Testis (tissue), 2 donors: ENCODE measurements around the gene SLC2A1.

Source experiments
- POLR2A ChIP-seq: fragments of 450-650 bp; IDR thresholded peaks from one replicate; pipeline ENCODE4 v1.6.1; 2017; ENCODE audit warnings: antibody characterized with exemption, mild to moderate bottlenecking, moderate library complexity
- TF ChIP-seq, protein P1 (sequence below), 3 experiments: fragments of 450-650 bp in 2 of 3; fragments of 200-600 bp in 1 of 3; sonication (generic) in 1 of 3; IDR thresholded peaks; one replicate each; pipeline ENCODE4 v1.5.1; 2016 to 2019; ENCODE audit warnings: antibody characterized with exemption in 3 of 3, mild to moderate bottlenecking in 2 of 3, moderate library complexity in 1 of 3

DNA sequence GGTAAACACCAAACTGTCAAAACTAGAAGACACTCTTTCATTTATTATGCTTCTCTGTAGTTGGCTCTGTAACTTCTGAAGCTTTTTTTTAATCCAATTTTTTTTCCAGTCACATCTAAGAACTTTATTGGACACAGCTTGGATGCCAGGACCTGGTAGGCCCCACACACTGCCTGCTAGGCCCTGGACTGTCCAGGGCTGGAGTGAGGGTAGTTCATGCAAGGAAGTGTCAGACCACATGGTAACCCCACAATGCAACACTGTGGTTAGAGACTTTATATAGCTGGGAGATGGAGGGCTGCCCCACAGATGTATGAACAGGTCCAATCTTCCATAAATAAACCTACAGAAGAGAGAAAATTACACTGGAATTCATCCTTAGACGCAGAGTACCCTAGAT, 7.1 kb downstream of the SLC2A1 start:
- TF ChIP-seq, protein P1, sequence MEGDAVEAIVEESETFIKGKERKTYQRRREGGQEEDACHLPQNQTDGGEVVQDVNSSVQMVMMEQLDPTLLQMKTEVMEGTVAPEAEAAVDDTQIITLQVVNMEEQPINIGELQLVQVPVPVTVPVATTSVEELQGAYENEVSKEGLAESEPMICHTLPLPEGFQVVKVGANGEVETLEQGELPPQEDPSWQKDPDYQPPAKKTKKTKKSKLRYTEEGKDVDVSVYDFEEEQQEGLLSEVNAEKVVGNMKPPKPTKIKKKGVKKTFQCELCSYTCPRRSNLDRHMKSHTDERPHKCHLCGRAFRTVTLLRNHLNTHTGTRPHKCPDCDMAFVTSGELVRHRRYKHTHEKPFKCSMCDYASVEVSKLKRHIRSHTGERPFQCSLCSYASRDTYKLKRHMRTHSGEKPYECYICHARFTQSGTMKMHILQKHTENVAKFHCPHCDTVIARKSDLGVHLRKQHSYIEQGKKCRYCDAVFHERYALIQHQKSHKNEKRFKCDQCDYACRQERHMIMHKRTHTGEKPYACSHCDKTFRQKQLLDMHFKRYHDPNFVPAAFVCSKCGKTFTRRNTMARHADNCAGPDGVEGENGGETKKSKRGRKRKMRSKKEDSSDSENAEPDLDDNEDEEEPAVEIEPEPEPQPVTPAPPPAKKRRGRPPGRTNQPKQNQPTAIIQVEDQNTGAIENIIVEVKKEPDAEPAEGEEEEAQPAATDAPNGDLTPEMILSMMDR (IDR thresholded peaks at IDR 0.05): no peak
- no peak for TF ChIP-seq POLR2A
